Caco-2 (cell line): ENCODE data around the gene B4GAT1. TPM values are rescaled to one million over a fixed set of nuclear protein-coding genes. Genes with fewer than 3 reads are reported as not detected.

Source experiments
- BruUV-seq: library from RNA; stranded (reverse); fragments of 400-500 nt; replicated peaks from 2 replicates; lab custom pipeline; 2021; lab: Mats Ljungman, UMichigan
- CTCF ChIA-PET: fragments of 300-600 bp; sonication (Branson Sonifier 250); formaldehyde crosslinking; loops from one replicate; lab custom pipeline; 2022; ENCODE audit warnings: antibody characterized with exemption; lab: Charles Lee
- POLR2A ChIA-PET: fragments of 300-600 bp; sonication (Branson Sonifier 250); formaldehyde crosslinking; loops from one replicate; lab custom pipeline; 2022; ENCODE audit warnings: antibody characterized with exemption; lab: Charles Lee
- DNase-seq, 2 experiments: peaks; one replicate each; pipeline versions ENCODE4 v3.0.0 to v3.0.0-alpha.2; 2020 to 2022
- H3K27me3 ChIP-seq: replicated peaks from 2 replicates; pipeline ENCODE4 v1.6.0; 2011; ENCODE audit warnings: low read length; ENCODE audit not compliant: control insufficient read depth, insufficient read depth
- H3K36me3 ChIP-seq: 2 replicates; pipeline ENCODE4 v1.5.1; 2011; ENCODE audit warnings: low read length; ENCODE audit not compliant: control insufficient read depth, insufficient read depth
- H3K4me1 ChIP-seq: fragments of 250-450 bp; sonication (Bioruptor Pico); 2 replicates; pipeline ENCODE4 v1.5.1; 2020; ENCODE audit warnings: mild to moderate bottlenecking
- H3K4me3 ChIP-seq: 2 replicates; pipeline ENCODE4 v1.5.1; 2011; ENCODE audit warnings: low read depth, mild to moderate bottlenecking, control low read depth, low read length
- H3K9me3 ChIP-seq: fragments of 250-450 bp; sonication (Bioruptor Pico); 2 replicates; pipeline ENCODE4 v1.5.1; 2020; ENCODE audit warnings: mild to moderate bottlenecking, moderate library complexity
- H3K27ac Mint-ChIP-seq: one replicate; pipeline ENCODE4 v1.8.0; 2022; ENCODE audit warnings: mixed read lengths; ENCODE audit not compliant: unreplicated experiment
- H3K27me3 Mint-ChIP-seq: one replicate; pipeline ENCODE4 v1.8.0; 2022; ENCODE audit warnings: mixed read lengths; ENCODE audit not compliant: insufficient read depth, unreplicated experiment
- H3K36me3 Mint-ChIP-seq: one replicate; pipeline ENCODE4 v1.8.0; 2022; ENCODE audit warnings: mild to moderate bottlenecking, mixed read lengths; ENCODE audit not compliant: insufficient read depth, unreplicated experiment
- H3K4me1 Mint-ChIP-seq: one replicate; pipeline ENCODE4 v1.8.0; 2022; ENCODE audit warnings: low read depth, mixed read lengths; ENCODE audit not compliant: unreplicated experiment
- H3K4me3 Mint-ChIP-seq: one replicate; pipeline ENCODE4 v1.8.0; 2022; ENCODE audit warnings: mild to moderate bottlenecking, moderate library complexity, mixed read lengths; ENCODE audit not compliant: unreplicated experiment
- H3K9me3 Mint-ChIP-seq: one replicate; pipeline ENCODE4 v1.8.0; 2022; ENCODE audit warnings: mixed read lengths; ENCODE audit not compliant: unreplicated experiment
- intact Hi-C: fragments of 100-400 bp; cut with micrococcal nuclease; formaldehyde crosslinking; loops from one replicate; pipeline ENCODE4 v1.10.0; 2022; ENCODE audit not compliant: unreplicated experiment
- total RNA-seq: library from RNA; stranded (reverse); gene quantifications from 2 replicates; pipeline ENCODE4 v1.2.3, GENCODE V29; 2022
- TF ChIP-seq, protein P1 (sequence below), 2 experiments: fragments of 200-600 bp in 1 of 2; IDR thresholded peaks; 1 replicate in 1 of 2; 2 replicates in 1 of 2; pipeline versions ENCODE4 v1.5.1 to v1.8.0; 2011 to 2022; ENCODE audit warnings: antibody characterized with exemption in 1 of 2, control low read depth in 1 of 2, inconsistent platforms in 1 of 2, low read depth in 1 of 2, low read length in 1 of 2, mild to moderate bottlenecking in 1 of 2, moderate library complexity in 1 of 2; ENCODE audit not compliant: insufficient read depth in 1 of 2, severe bottlenecking in 1 of 2, unreplicated experiment in 1 of 2

Gene B4GAT1
- total RNA-seq, 1 experiment from 2014 or later: 23.0 TPM

DNA sequence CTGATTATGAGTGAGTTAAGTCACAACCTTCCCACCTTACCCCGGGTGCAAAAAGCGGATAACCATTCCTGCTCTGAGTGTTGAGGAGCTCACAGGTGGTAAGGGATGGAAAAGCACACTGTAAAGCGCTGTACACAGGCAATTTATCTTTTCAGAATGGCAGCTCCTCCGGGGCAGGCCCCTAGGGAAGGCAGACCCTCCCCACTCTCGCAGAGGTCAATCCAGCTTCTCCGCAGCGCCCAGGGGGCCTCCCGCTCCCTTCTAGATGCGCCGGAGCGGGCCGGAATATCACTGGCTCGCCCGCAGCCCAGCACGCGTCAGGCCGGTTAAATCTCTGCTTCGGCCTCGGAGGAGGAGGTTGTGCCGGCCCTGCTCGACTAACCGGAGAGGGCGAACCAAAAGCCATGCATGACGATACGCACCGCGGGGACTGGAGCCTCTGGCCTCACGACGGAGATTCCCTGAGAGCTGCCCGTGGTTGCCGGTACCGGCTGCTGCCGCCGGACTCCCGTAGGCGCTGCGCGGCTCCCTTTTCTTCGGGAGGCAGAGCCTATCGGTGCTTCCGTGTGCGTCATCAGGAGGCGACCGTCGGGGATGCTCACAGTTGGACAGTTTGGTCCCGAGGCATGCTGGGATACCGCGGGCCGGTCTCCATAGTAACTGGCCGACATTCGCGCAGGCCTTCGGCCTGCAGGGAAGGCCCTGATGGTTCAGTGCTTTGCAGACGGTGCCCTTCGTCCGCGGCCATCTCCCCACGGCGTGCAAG lies 2.7 kb downstream of the B4GAT1 start, which contains the start of gene BRMS1:
Gene BRMS1 (minus strand): TSS at position 555 of the 766 bp plus-strand sequence. CDS start 2,870 bp downstream, outside the sequence.
- intact Hi-C loops: loop anchor here (1.0 to 2.0 kb wide), 2 partner anchors 27 to 32 kb away; partner anchors contain the start of gene SLC29A2
- peak within 1 kb of the TSS; percentile 99 for H3K27ac Mint-ChIP-seq
- peaks cover 34% of the 10 kb centered on the region for H3K4me1 Mint-ChIP-seq
- DNase-seq: peak; percentile 97 to 98
- Histone ChIP-seq H3K9me3 (no peaks in the 10 kb centered on the region), H3K27me3 (no peaks in the 10 kb centered on the region), H3K36me3 (peaks cover 4% of the 10 kb centered on the region), H3K4me1 (peaks cover 22% of the 10 kb centered on the region), H3K4me3 (peak within 1 kb of the TSS; percentile 99)
- peak within 1 kb of the TSS; percentile 86 for H3K4me3 Mint-ChIP-seq
- H3K27me3 Mint-ChIP-seq: peaks cover 4% of the 10 kb centered on the region
- peaks cover 41% of the 10 kb centered on the region for H3K36me3 Mint-ChIP-seq
- no TSS peak for BruUV-seq
- POLR2A ChIA-PET: interaction anchor here (0.6 to 2.5 kb wide), 3 partner anchors 33 to 98 kb away, joined by 4 to 10 read pairs (median 7); partner anchors contain the start of gene YIF1A
- CTCF ChIA-PET: interaction anchor here (0.6 to 2.1 kb wide), 4 partner anchors 9 to 803 kb away, joined by 3 to 17 read pairs (median 6); partner anchors contain the start of gene RIN1
- no peaks in the 10 kb centered on the region for H3K9me3 Mint-ChIP-seq
- TF ChIP-seq, protein P1, sequence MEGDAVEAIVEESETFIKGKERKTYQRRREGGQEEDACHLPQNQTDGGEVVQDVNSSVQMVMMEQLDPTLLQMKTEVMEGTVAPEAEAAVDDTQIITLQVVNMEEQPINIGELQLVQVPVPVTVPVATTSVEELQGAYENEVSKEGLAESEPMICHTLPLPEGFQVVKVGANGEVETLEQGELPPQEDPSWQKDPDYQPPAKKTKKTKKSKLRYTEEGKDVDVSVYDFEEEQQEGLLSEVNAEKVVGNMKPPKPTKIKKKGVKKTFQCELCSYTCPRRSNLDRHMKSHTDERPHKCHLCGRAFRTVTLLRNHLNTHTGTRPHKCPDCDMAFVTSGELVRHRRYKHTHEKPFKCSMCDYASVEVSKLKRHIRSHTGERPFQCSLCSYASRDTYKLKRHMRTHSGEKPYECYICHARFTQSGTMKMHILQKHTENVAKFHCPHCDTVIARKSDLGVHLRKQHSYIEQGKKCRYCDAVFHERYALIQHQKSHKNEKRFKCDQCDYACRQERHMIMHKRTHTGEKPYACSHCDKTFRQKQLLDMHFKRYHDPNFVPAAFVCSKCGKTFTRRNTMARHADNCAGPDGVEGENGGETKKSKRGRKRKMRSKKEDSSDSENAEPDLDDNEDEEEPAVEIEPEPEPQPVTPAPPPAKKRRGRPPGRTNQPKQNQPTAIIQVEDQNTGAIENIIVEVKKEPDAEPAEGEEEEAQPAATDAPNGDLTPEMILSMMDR (IDR thresholded peaks at IDR 0.05; ENCODE audit: insufficient read depth in 1 of 2, low read depth in 1 of 2, low read length in 1 of 2, severe bottlenecking in 1 of 2, unreplicated experiment in 1 of 2): peak in 1 of 2 experiments; percentile 19

DNA sequence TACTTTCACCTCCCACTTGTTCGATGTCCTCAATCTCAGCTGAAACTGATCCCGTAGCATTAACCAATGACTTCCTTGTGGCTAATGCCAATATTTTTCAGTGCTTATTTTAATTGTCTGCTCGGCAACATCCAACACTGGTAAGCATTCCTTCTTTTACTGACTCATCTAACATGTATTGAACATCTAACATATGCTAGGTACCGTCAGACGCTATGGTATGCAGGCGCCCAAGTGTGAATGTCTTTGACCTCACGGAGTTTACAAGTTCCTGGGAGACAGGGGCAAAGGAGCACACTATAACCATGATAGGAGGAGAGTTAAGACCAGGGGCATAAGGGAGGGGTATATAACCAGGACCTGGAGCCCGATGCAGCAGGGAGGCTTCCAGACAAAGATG lies 4.3 kb downstream of the B4GAT1 start:
- ChIA-PET CTCF (interaction anchor here (2.0 kb wide), 1 partner anchor 31 kb away, joined by 17 read pairs; no protein-coding TSS in a partner anchor), POLR2A (interaction anchor here (1.2 kb wide), 1 partner anchor 54 kb away, joined by 5 read pairs; the partner anchor contains the start of gene YIF1A)
- BruUV-seq: no TSS peak
- Mint-ChIP-seq H3K27ac (peak overlapping the region; percentile 43), H3K9me3 (no peaks in the 10 kb centered on the region), H3K27me3 (peaks cover 4% of the 10 kb centered on the region), H3K36me3 (peaks cover 28% of the 10 kb centered on the region), H3K4me3 (peak overlapping the region; percentile 86), H3K4me1 (peaks cover 28% of the 10 kb centered on the region)
- H3K4me3 ChIP-seq: no peak overlapping the region
- no peaks in the 10 kb centered on the region for H3K9me3 ChIP-seq
- intact Hi-C loops: no loop called here
- TF ChIP-seq, protein P1 (IDR thresholded peaks at IDR 0.05; ENCODE audit: insufficient read depth in 1 of 2, low read depth in 1 of 2, low read length in 1 of 2, severe bottlenecking in 1 of 2, unreplicated experiment in 1 of 2): no peak
- H3K27me3 ChIP-seq: no peaks in the 10 kb centered on the region
- no peak for DNase-seq
- peaks cover 12% of the 10 kb centered on the region for H3K4me1 ChIP-seq
- peaks cover 4% of the 10 kb centered on the region for H3K36me3 ChIP-seq

DNA sequence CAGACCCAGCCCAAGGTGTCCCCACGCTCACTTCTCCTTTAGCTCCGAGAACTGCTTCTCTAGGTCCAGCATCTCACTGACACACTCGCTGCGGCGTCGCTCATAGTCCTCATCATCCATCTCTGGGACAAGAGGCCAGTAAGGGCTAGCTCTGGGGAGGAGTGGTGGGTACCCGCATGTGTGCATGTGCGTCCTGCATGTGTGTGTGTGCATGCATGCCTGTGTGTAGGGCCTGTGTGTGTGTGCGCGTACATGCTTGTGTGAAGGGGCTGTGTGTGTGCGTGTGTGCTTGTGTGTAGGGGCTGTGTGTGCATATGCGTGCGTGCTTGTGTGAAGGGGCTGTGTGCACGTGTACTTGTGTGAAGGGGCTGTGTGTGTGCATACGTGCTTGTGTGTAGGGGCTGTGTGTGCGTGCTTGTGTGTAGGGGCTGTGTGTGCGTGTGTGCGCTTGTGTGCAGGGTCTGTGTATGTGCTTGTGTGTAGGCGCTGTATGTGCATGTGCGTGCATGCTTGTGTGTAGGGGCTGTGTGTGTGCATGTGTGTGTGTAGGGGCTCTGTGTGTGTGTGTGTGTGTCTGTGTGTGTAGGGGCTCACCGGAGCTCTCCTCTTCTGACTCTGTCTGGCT lies 5.8 kb downstream of the B4GAT1 start:
- TF ChIP-seq, protein P1 (IDR thresholded peaks at IDR 0.05; ENCODE audit: insufficient read depth in 1 of 2, low read depth in 1 of 2, low read length in 1 of 2, severe bottlenecking in 1 of 2, unreplicated experiment in 1 of 2): no peak
- no peak overlapping the region for H3K27ac Mint-ChIP-seq
- no TSS peak for BruUV-seq
- Histone ChIP-seq H3K4me3 (no peak overlapping the region), H3K9me3 (no peaks in the 10 kb centered on the region), H3K36me3 (peaks cover 4% of the 10 kb centered on the region), H3K27me3 (no peaks in the 10 kb centered on the region), H3K4me1 (peaks cover 12% of the 10 kb centered on the region)
- DNase-seq: no peak
- peaks cover 23% of the 10 kb centered on the region for H3K4me1 Mint-ChIP-seq
- H3K9me3 Mint-ChIP-seq: no peaks in the 10 kb centered on the region
- H3K36me3 Mint-ChIP-seq: peaks cover 20% of the 10 kb centered on the region
- ChIA-PET CTCF (no interaction called here), POLR2A (interaction anchor here (1.2 kb wide), 1 partner anchor 53 kb away, joined by 5 read pairs; the partner anchor contains the start of gene YIF1A)
- intact Hi-C loops: no loop called here
- no peak overlapping the region for H3K4me3 Mint-ChIP-seq
- no peaks in the 10 kb centered on the region for H3K27me3 Mint-ChIP-seq
